A549 (cell line): ENCODE data around the gene CBLC. TPM values are rescaled to one million over a fixed set of nuclear protein-coding genes. Genes with fewer than 3 reads are reported as not detected.

Experiments
- ATAC-seq, 2 experiments: fragments of 200-7000 bp in 1 of 2; fragments of >200 bp in 1 of 2; cut with Nextera tagmentation in 1 of 2; cut with Tn5 transposase in 1 of 2; 3 replicates each; pipeline versions ENCODE4 v1.8.0 to v1.9.1; 2018 to 2020; ENCODE audit warnings: mild to moderate bottlenecking in 1 of 2, moderate library complexity in 1 of 2
- CTCF ChIA-PET: fragments of 300-600 bp; sonication (Branson Sonifier 250); formaldehyde crosslinking; extraction: SDS; loops from one replicate; lab custom pipeline; 2021; ENCODE audit warnings: antibody characterized with exemption, inconsistent platforms; lab: Yijun Ruan, JAX
- POLR2A ChIA-PET: fragments of 350-600 bp; formaldehyde crosslinking; extraction: SDS; loops from one replicate; lab custom pipeline; 2021; ENCODE audit warnings: antibody characterized with exemption, inconsistent platforms; lab: Yijun Ruan, JAX
- DNase-seq, 2 experiments: peaks; one replicate each; pipeline versions ENCODE4 v3.0.0 to v3.0.0-alpha.2; 2011 to 2016; ENCODE audit warnings: low read depth in 1 of 2, low spot score in 1 of 2
- FAIRE-seq: peaks from 2 replicates; lab custom pipeline; 2011; peaks lifted over from hg19 to GRCh38; lab: Jason Lieb, UNC
- H3K27ac ChIP-seq, 2 experiments: fragments of >200 bp; sonication (Bioruptor Twin); formaldehyde crosslinking; 3 replicates each; pipeline ENCODE4 v1.5.1; 2016 to 2017
- H3K4me1 ChIP-seq: fragments of >200 bp; sonication (Bioruptor Twin); formaldehyde crosslinking; 3 replicates; pipeline ENCODE4 v1.6.1; 2016
- H3K4me2 ChIP-seq: fragments of >200 bp; sonication (Bioruptor Twin); formaldehyde crosslinking; 3 replicates; pipeline ENCODE4 v1.6.1; 2016
- H3K4me3 ChIP-seq: fragments of >200 bp; sonication (Bioruptor Twin); formaldehyde crosslinking; 3 replicates; pipeline ENCODE4 v1.5.1; 2016
- H3K9me3 ChIP-seq: fragments of >200 bp; sonication (Bioruptor Twin); formaldehyde crosslinking; 3 replicates; pipeline ENCODE4 v1.6.1; 2016
- BCL3 ChIP-seq: fragments of >200 bp; sonication (Bioruptor Twin); formaldehyde crosslinking; IDR thresholded peaks from 3 replicates; pipeline ENCODE4 v1.6.1; 2016
- CHD4 ChIP-seq: fragments of 200-600 bp; sonication (generic); IDR thresholded peaks from 2 replicates; pipeline ENCODE4 v1.6.1; 2016; ENCODE audit warnings: antibody characterized with exemption, mild to moderate bottlenecking, borderline replicate concordance
- E2F6 ChIP-seq: IDR thresholded peaks from 2 replicates; pipeline ENCODE4 v1.6.1; 2012; ENCODE audit warnings: low read depth, borderline replicate concordance
- EHMT2 ChIP-seq: fragments of 200-600 bp; sonication (generic); IDR thresholded peaks from 2 replicates; pipeline ENCODE4 v1.6.1; 2016; ENCODE audit warnings: antibody characterized with exemption, low read depth, mild to moderate bottlenecking, moderate library complexity
- FOSL2 ChIP-seq, 2 experiments: fragments of 450-650 bp in 1 of 2; fragments of >200 bp in 1 of 2; sonication (Bioruptor Twin) in 1 of 2; formaldehyde crosslinking; IDR thresholded peaks; 2 replicates each; pipeline versions ENCODE4 v1.5.0 to v1.6.1; 2016 to 2020; ENCODE audit warnings: mild to moderate bottlenecking in 1 of 2, moderate library complexity in 1 of 2
- RAD21 ChIP-seq, 2 experiments: fragments of >200 bp in 1 of 2; sonication (Bioruptor Twin) in 1 of 2; formaldehyde crosslinking in 1 of 2; IDR thresholded peaks in 1 of 2; conservative IDR thresholded peaks in 1 of 2; 2 replicates in 1 of 2; 3 replicates in 1 of 2; pipeline ENCODE4 v1.6.1; 2012 to 2018; ENCODE audit warnings: inconsistent platforms in 1 of 2
- RFX5 ChIP-seq: fragments of 450-650 bp; IDR thresholded peaks from 2 replicates; pipeline ENCODE4 v1.7.1; 2014; ENCODE audit warnings: antibody characterized with exemption, mild to moderate bottlenecking, moderate library complexity
- TFCP2L1 ChIP-seq: fragments of 250-450 bp; sonication (Bioruptor Pico); IDR thresholded peaks from 2 replicates; pipeline ENCODE4 v1.5.0; 2021; ENCODE audit warnings: mild to moderate bottlenecking
- ZC3H11A ChIP-seq: fragments of 450-650 bp; IDR thresholded peaks from 2 replicates; pipeline ENCODE4 v1.6.1; 2014; ENCODE audit warnings: antibody characterized with exemption, mild to moderate bottlenecking
- ZFP36 ChIP-seq: fragments of 450-650 bp; IDR thresholded peaks from 2 replicates; pipeline ENCODE4 v1.6.1; 2014; ENCODE audit warnings: borderline replicate concordance; ENCODE audit not compliant: partially characterized antibody
- ZNF302 ChIP-seq: fragments of 250-450 bp; sonication (Bioruptor Pico); IDR thresholded peaks from 2 replicates; pipeline ENCODE4 v1.9.0; 2021; ENCODE audit warnings: inconsistent platforms, mild to moderate bottlenecking, moderate library complexity
- ZSCAN20 ChIP-seq: fragments of 250-450 bp; sonication (Bioruptor Pico); IDR thresholded peaks from 2 replicates; pipeline ENCODE4 v1.8.0; 2022; ENCODE audit warnings: mild to moderate bottlenecking, moderate library complexity
- WGBS: methylation state at CpG from one replicate; pipeline ENCODE4 v1.1.6; 2017; ENCODE audit errors: missing lambda C conversion rate; 5-methylcytosine and 5-hydroxymethylcytosine counted together
- polyA plus RNA-seq, 4 experiments: library from polyadenylated mRNA; depleted of rRNA in 3 of 4; stranded (reverse); fragments of >200 nt; fragmentation: RNase III in 1 of 4; extraction: RNeasy Plus Mini Kit Qiagen cat#74134 plus additional on column Dnase treatment in 1 of 4; gene quantifications; 2 replicates in 3 of 4; 3 replicates in 1 of 4; pipeline ENCODE4 v1.2.3, GENCODE V29; 2011 to 2017
- TF ChIP-seq, protein P1 (sequence below): fragments of >200 bp; sonication (Bioruptor Twin); formaldehyde crosslinking; IDR thresholded peaks from 3 replicates; pipeline ENCODE4 v1.5.1; 2016
- TF ChIP-seq, protein P2 (sequence below): IDR thresholded peaks from 2 replicates; pipeline ENCODE4 v1.6.1; 2012
- TF ChIP-seq, protein P3 (sequence below): fragments of 150-350 bp; IDR thresholded peaks from 2 replicates; pipeline ENCODE4 v1.6.1; 2014; ENCODE audit warnings: low read depth, mild to moderate bottlenecking, low read length
- TF ChIP-seq, protein P4 (sequence below): fragments of >200 bp; sonication (Bioruptor Twin); formaldehyde crosslinking; IDR thresholded peaks from 2 replicates; pipeline ENCODE4 v1.6.1; 2016

CBLC gene
- polyA plus RNA-seq, 2 of the 4 experiments (the other 2 are of a cell fraction): not detected

GRCh38 chr19:44789943-44790483, 12.3 kb downstream of the CBLC start (continued):
- TF ChIP-seq, protein P1, sequence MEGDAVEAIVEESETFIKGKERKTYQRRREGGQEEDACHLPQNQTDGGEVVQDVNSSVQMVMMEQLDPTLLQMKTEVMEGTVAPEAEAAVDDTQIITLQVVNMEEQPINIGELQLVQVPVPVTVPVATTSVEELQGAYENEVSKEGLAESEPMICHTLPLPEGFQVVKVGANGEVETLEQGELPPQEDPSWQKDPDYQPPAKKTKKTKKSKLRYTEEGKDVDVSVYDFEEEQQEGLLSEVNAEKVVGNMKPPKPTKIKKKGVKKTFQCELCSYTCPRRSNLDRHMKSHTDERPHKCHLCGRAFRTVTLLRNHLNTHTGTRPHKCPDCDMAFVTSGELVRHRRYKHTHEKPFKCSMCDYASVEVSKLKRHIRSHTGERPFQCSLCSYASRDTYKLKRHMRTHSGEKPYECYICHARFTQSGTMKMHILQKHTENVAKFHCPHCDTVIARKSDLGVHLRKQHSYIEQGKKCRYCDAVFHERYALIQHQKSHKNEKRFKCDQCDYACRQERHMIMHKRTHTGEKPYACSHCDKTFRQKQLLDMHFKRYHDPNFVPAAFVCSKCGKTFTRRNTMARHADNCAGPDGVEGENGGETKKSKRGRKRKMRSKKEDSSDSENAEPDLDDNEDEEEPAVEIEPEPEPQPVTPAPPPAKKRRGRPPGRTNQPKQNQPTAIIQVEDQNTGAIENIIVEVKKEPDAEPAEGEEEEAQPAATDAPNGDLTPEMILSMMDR: no peak
- TF ChIP-seq BCL3 (no peak), ZC3H11A (no peak), ZFP36 (no peak), FOSL2 (IDR thresholded peaks at IDR 0.05) (no peak), FOSL2 (CRISPR knock-in tag; IDR thresholded peaks at IDR 0.05) (no peak)
- TF ChIP-seq, protein P2, sequence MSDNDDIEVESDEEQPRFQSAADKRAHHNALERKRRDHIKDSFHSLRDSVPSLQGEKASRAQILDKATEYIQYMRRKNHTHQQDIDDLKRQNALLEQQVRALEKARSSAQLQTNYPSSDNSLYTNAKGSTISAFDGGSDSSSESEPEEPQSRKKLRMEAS: no peak

DNA sequence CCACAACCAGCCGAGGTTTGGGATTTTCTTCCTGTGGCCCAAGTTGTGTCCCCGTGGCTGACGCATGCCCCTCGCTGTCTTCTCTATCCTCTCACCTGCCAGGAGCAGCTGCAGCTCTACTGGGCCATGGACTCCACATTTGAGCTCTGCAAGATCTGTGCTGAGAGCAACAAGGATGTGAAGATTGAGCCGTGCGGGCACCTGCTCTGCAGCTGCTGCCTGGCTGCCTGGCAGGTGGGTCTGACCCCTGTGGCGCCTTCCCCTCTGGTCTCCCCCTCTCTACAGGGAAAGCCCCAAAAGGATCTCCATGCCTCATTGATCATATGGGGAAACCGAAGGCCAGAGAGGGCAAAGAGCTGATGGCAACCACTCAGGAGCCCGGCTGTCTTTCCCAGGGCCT, 14.6 kb downstream of the CBLC start:
- no peak for DNase-seq
- no peak; a peak in 1 of 6 replicates for ATAC-seq
- Histone ChIP-seq H3K4me3 (no peak overlapping the region), H3K4me2 (no peak overlapping the region), H3K9me3 (no peaks in the 10 kb centered on the region), H3K4me1 (peaks cover 12% of the 10 kb centered on the region), H3K27ac (no peak overlapping the region)
- no peak for TF ChIP-seq CHD4
- no peak for TF ChIP-seq TFCP2L1 (CRISPR knock-in tag)
- TF ChIP-seq ZFP36: no peak
- no peak for TF ChIP-seq EHMT2
- TF ChIP-seq ZNF302: no peak
- TF ChIP-seq RAD21 (conservative IDR thresholded peaks at IDR 0.05 in 1 of 2, IDR thresholded peaks at IDR 0.05 in 1 of 2): no peak
- TF ChIP-seq, protein P3, sequence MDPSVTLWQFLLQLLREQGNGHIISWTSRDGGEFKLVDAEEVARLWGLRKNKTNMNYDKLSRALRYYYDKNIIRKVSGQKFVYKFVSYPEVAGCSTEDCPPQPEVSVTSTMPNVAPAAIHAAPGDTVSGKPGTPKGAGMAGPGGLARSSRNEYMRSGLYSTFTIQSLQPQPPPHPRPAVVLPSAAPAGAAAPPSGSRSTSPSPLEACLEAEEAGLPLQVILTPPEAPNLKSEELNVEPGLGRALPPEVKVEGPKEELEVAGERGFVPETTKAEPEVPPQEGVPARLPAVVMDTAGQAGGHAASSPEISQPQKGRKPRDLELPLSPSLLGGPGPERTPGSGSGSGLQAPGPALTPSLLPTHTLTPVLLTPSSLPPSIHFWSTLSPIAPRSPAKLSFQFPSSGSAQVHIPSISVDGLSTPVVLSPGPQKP: no peak
- TF ChIP-seq, protein P1: no peak
- no peak for TF ChIP-seq E2F6
- TF ChIP-seq, protein P4, sequence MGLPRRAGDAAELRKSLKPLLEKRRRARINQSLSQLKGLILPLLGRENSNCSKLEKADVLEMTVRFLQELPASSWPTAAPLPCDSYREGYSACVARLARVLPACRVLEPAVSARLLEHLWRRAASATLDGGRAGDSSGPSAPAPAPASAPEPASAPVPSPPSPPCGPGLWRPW: no peak
- TF ChIP-seq RFX5: no peak
- TF ChIP-seq ZSCAN20 (CRISPR knock-in tag): no peak
- TF ChIP-seq, protein P2: no peak
- POLR2A ChIA-PET: no interaction called here
- CTCF ChIA-PET: interaction anchor here (0.8 to 48.5 kb wide), 11 partner anchors 9 to 204 kb away, joined by 3 to 1899 read pairs (median 9); partner anchors contain the start of genes BCAM and NECTIN2
- no peak for FAIRE-seq
- WGBS: 84% methylated on average over 9 of the region's 9 CpGs
